ENCODE measurements around the gene ZNF622.

The ZNF622 gene

GRCh38 chr5:16427587-16427986, 38.0 kb downstream of the ZNF622 start:
- DNase-seq, result no peak

- no peak for DNase-seq
These were observed 47.1 kb downstream of the ZNF622 start for GRCh38 chr5:16418471-16418922.

DNA sequence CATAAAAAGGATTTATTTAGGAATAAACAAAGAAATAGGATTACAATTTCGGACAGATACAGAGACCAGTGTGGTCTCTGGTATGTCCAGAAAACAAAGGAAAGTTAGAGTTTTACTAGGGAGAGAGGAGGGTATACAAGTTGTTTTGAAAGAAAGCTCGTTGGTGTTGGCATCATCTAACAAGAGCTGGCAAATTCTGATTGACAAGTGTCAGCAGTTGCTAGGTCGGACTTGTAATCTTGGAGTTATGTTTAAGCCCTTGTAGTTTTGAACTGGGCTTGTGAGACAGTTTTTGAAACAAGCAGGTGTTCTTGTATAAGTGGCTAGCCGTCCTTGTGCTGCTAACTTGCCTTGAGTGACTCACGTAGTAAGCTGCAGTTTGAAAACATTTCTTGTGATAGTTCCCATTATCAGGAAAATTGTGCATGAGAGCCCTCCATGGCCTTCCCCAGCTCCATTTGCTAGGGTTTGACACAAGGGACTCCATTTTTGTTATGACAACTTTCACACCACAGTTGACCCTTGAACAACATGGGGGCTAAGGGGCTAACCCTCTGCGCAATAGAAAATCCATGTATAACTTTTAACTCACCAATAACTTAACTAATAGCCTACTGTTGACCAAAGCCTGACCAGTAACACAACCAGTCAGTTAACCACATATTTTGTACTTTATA, 48.1 kb downstream of the ZNF622 start:
- DNase-seq, result no peak

GRCh38 chr5:16414861-16415260, 50.7 kb downstream of the ZNF622 start:
- no peak for DNase-seq

GRCh38 chr5:16413166-16413860, 52.3 kb downstream of the ZNF622 start:
- no peak for DNase-seq

DNA sequence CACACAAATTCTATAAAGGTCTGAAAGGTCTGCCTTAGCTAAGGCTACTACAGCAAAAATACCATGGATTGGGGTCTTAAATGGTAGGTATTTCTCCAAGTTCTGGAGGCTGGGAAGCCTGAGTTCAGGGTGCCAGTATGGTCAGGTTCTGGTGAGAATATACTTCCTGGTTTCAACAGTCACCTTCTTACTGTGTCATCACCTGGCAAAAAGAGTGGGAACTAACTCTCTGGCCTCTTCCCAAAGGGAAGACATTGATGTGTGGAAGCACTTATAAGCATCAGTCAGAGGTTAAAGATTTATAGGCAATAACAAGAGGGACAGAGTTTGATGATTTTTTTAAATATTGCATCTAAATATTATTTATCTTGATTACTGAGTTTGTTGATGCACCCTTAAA, 53.0 kb downstream of the ZNF622 start:
- no peak for DNase-seq

GRCh38 chr5:16411741-16412455, 53.7 kb downstream of the ZNF622 start:
- DNase-seq, result no peak

GRCh38 chr5:16411235-16411634, 54.4 kb downstream of the ZNF622 start:
- no peak for DNase-seq

- DNase-seq, result no peak
These were observed 55.3 kb downstream of the ZNF622 start for GRCh38 chr5:16410338-16410737.

DNA sequence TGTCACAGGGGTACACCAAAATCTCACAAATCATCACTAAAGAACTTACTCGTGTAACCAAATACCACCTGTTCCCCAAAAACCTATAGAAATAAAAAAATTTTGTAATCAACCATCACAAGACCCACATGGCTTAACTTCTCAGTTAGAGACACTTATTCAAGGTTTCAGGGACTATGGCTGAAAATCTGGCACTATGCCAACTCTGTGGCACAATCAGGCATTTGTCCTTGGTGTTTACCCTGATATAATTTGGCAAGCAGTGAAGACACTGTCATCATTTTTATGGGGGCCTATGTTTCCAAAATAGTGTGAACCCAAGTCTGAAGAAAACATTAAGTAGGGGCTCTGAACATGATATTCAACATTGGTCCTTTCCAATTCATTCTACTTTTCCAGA, 59.0 kb downstream of the ZNF622 start:
- DNase-seq, result no peak

GRCh38 chr5:16406023-16406422, 59.6 kb downstream of the ZNF622 start:
- no peak for DNase-seq

Data from activated CD4-positive, CD25-positive, alpha-beta regulatory T cell treated with anti-CD3 and anti-CD28 coated beads, Interleukin-2, amount 50 U/mL, for 72 hours (primary cell).